Measurements from ENCODE around the gene RPTOR. TPM values are rescaled to one million over a fixed set of nuclear protein-coding genes. Genes with fewer than 3 reads are reported as not detected.

The RPTOR gene
- total and polyA plus RNA-seq, 4 donors = 12.4 to 46.1 (median 29.7) TPM

GRCh38 chr17:80645706-80646325 lies 101.2 kb downstream of the RPTOR start:
- TF ChIP-seq CTCF (IDR thresholded peaks at IDR 0.05; ENCODE audit: control extremely low read depth, extremely low read depth) = no peak
- ATAC-seq (ENCODE audit: insufficient read depth, low FRiP score) (no peak), DNase-seq (no peak)
- 82% methylated on average over 11 of the region's 11 CpGs for WGBS, 2 donors
- no peak overlapping the region for H3K27ac ChIP-seq (ENCODE audit: low read depth in 1 of 2, low read length in 1 of 2)
- H3K9ac ChIP-seq (ENCODE audit: insufficient read depth in 1 of 2, low read length in 2 of 2) = no peak overlapping the region
- peaks cover 0 to 4% (median 0%) of the 10 kb centered on the region in 4 donors for H3K9me3 ChIP-seq (ENCODE audit: control insufficient read depth in 4 of 4, insufficient read depth in 3 of 4, low read length in 3 of 4)
- no peak overlapping the region for H3K4me3 ChIP-seq
- peaks cover 0 to 8% (median 1%) of the 10 kb centered on the region in 4 donors for H3K36me3 ChIP-seq (ENCODE audit: control insufficient read depth in 4 of 4, insufficient read depth in 4 of 4, low read length in 4 of 4)
- H3K27me3 ChIP-seq (ENCODE audit: control insufficient read depth in 3 of 3, insufficient read depth in 3 of 3, low read length in 2 of 3) = no peaks in the 10 kb centered on the region
- H3K4me1 ChIP-seq (ENCODE audit: control insufficient read depth in 5 of 5, insufficient read depth in 5 of 5, low read length in 5 of 5) = peaks cover 0 to 12% (median 6%) of the 10 kb centered on the region in 5 donors

- 82 to 89% methylated on average over 9 of the region's 9 CpGs for WGBS, 2 donors
- peaks cover 0 to 4% (median 0%) of the 10 kb centered on the region in 4 donors for H3K9me3 ChIP-seq (ENCODE audit: control insufficient read depth in 4 of 4, insufficient read depth in 3 of 4, low read length in 3 of 4)
- peaks cover 0 to 12% (median 6%) of the 10 kb centered on the region in 5 donors for H3K4me1 ChIP-seq (ENCODE audit: control insufficient read depth in 5 of 5, insufficient read depth in 5 of 5, low read length in 5 of 5)
- ATAC-seq (ENCODE audit: insufficient read depth, low FRiP score) (no peak), DNase-seq (no peak)
- H3K27ac ChIP-seq (ENCODE audit: low read depth in 1 of 2, low read length in 1 of 2) = no peak overlapping the region
- no peak overlapping the region for H3K4me3 ChIP-seq
- H3K36me3 ChIP-seq (ENCODE audit: control insufficient read depth in 4 of 4, insufficient read depth in 4 of 4, low read length in 4 of 4) = peaks cover 0 to 8% (median 1%) of the 10 kb centered on the region in 4 donors
- no peak for TF ChIP-seq CTCF (IDR thresholded peaks at IDR 0.05; ENCODE audit: control extremely low read depth, extremely low read depth)
- no peaks in the 10 kb centered on the region for H3K27me3 ChIP-seq (ENCODE audit: control insufficient read depth in 3 of 3, insufficient read depth in 3 of 3, low read length in 2 of 3)
- H3K9ac ChIP-seq (ENCODE audit: insufficient read depth in 1 of 2, low read length in 2 of 2) = no peak overlapping the region
These were observed 101.7 kb downstream of the RPTOR start for GRCh38 chr17:80646328-80646727.

GRCh38 chr17:80647746-80648145 lies 103.1 kb downstream of the RPTOR start:
- WGBS, 2 donors = 65 to 83% methylated on average over 6 of the region's 6 CpGs
- H3K27ac ChIP-seq (ENCODE audit: low read depth in 1 of 2, low read length in 1 of 2) = no peak overlapping the region
- H3K9ac ChIP-seq (ENCODE audit: insufficient read depth in 1 of 2, low read length in 2 of 2) = no peak overlapping the region
- peaks cover 0 to 4% (median 0%) of the 10 kb centered on the region in 4 donors for H3K9me3 ChIP-seq (ENCODE audit: control insufficient read depth in 4 of 4, insufficient read depth in 3 of 4, low read length in 3 of 4)
- TF ChIP-seq CTCF (IDR thresholded peaks at IDR 0.05; ENCODE audit: control extremely low read depth, extremely low read depth) = no peak
- H3K4me3 ChIP-seq = no peak overlapping the region
- DNase-seq (no peak), ATAC-seq (ENCODE audit: insufficient read depth, low FRiP score) (no peak)
- no peaks in the 10 kb centered on the region for H3K27me3 ChIP-seq (ENCODE audit: control insufficient read depth in 3 of 3, insufficient read depth in 3 of 3, low read length in 2 of 3)
- peaks cover 0 to 12% (median 6%) of the 10 kb centered on the region in 5 donors for H3K4me1 ChIP-seq (ENCODE audit: control insufficient read depth in 5 of 5, insufficient read depth in 5 of 5, low read length in 5 of 5)
- H3K36me3 ChIP-seq (ENCODE audit: control insufficient read depth in 4 of 4, insufficient read depth in 4 of 4, low read length in 4 of 4) = peaks cover 0 to 8% (median 1%) of the 10 kb centered on the region in 4 donors

All from lung (tissue), 12 donors.